RWPE2 (cell line): ENCODE data around the gene ACP7.

Experiments
- ATAC-seq: fragments of 200-7000 bp; cut with Tn5 transposase; 3 replicates; pipeline ENCODE4 v1.9.1; 2021; ENCODE audit warnings: low read depth
- DNase-seq: peaks from one replicate; pipeline ENCODE4 v3.0.0-alpha.2; 2020; ENCODE audit warnings: low spot score
- H3K27ac ChIP-seq: fragments of 450-650 bp; 2 replicates; pipeline ENCODE4 v1.5.1; 2017; ENCODE audit warnings: mild to moderate bottlenecking; ENCODE audit not compliant: poor library complexity, severe bottlenecking
- H3K27me3 ChIP-seq: fragments of 250-450 bp; sonication (Bioruptor Pico); 2 replicates; pipeline ENCODE4 v1.5.1; 2021; ENCODE audit warnings: mild to moderate bottlenecking, moderate library complexity; ENCODE audit not compliant: insufficient read depth, poor library complexity, severe bottlenecking
- H3K36me3 ChIP-seq: fragments of 250-450 bp; sonication (Bioruptor Pico); 2 replicates; pipeline ENCODE4 v1.5.1; 2020; ENCODE audit warnings: low read depth, mild to moderate bottlenecking, moderate library complexity
- H3K4me1 ChIP-seq: fragments of 250-450 bp; sonication (Bioruptor Pico); 2 replicates; pipeline ENCODE4 v1.5.1; 2021; ENCODE audit warnings: mild to moderate bottlenecking, moderate library complexity; ENCODE audit not compliant: insufficient read depth, poor library complexity, severe bottlenecking
- H3K4me3 ChIP-seq: fragments of 250-450 bp; sonication (Bioruptor Pico); 2 replicates; pipeline ENCODE4 v1.5.1; 2021; ENCODE audit warnings: mild to moderate bottlenecking, moderate library complexity; ENCODE audit not compliant: severe bottlenecking
- H3K9me3 ChIP-seq: fragments of 250-450 bp; sonication (Bioruptor Pico); 2 replicates; pipeline ENCODE4 v1.5.1; 2021; ENCODE audit warnings: mild to moderate bottlenecking, moderate library complexity; ENCODE audit not compliant: severe bottlenecking
- CTCF ChIP-seq: fragments of 450-650 bp; IDR thresholded peaks from one replicate; pipeline ENCODE4 v1.5.1; 2017; ENCODE audit warnings: mild to moderate bottlenecking, moderate library complexity; ENCODE audit not compliant: poor library complexity, severe bottlenecking

The ACP7 gene

GRCh38 chr19:39046037-39046821 lies 37.9 kb upstream of the ACP7 start:
- TF ChIP-seq CTCF = no peak
- no peak overlapping the region for H3K4me3 ChIP-seq
- peak; percentile 40; the same call in 2 of the 3 replicates for ATAC-seq

GRCh38 chr19:39047073-39047472 lies 37.1 kb upstream of the ACP7 start:
- Histone ChIP-seq H3K36me3 (no peaks in the 10 kb centered on the region), H3K27me3 (no peaks in the 10 kb centered on the region), H3K27ac (no peak overlapping the region), H3K9me3 (no peaks in the 10 kb centered on the region), H3K4me1 (no peaks in the 10 kb centered on the region), H3K4me3 (no peak overlapping the region)
- ATAC-seq (no peak), DNase-seq (no peak)
- no peak for TF ChIP-seq CTCF

More at GRCh38 chr19:39046037-39046821, 37.9 kb upstream of the ACP7 start:
- Histone ChIP-seq H3K9me3 (no peaks in the 10 kb centered on the region), H3K27me3 (no peaks in the 10 kb centered on the region), H3K4me1 (no peaks in the 10 kb centered on the region), H3K36me3 (no peaks in the 10 kb centered on the region), H3K27ac (no peak overlapping the region)
- no peak for DNase-seq

- TF ChIP-seq CTCF = peak; percentile 92
- no peaks in the 10 kb centered on the region for H3K9me3 ChIP-seq
- DNase-seq (no peak), ATAC-seq (peak; percentile 83)
- no peak overlapping the region for H3K4me3 ChIP-seq
- no peak overlapping the region for H3K27ac ChIP-seq
- H3K27me3 ChIP-seq = no peaks in the 10 kb centered on the region
- H3K4me1 ChIP-seq = no peaks in the 10 kb centered on the region
- H3K36me3 ChIP-seq = no peaks in the 10 kb centered on the region
These were observed 31.9 kb upstream of the ACP7 start for GRCh38 chr19:39052243-39052746.

GRCh38 chr19:39052846-39053245 lies 31.3 kb upstream of the ACP7 start:
- DNase-seq (no peak), ATAC-seq (no peak)
- Histone ChIP-seq H3K9me3 (no peaks in the 10 kb centered on the region), H3K4me1 (no peaks in the 10 kb centered on the region), H3K36me3 (no peaks in the 10 kb centered on the region), H3K4me3 (no peak overlapping the region), H3K27ac (no peak overlapping the region), H3K27me3 (no peaks in the 10 kb centered on the region)
- no peak for TF ChIP-seq CTCF
